ENCODE results near the gene HES2. TPM values are rescaled to one million over a fixed set of nuclear protein-coding genes. Genes with fewer than 3 reads are reported as not detected.
"Not testable (repeated sequence)": the region's sequence is repeated elsewhere in the genome, so short reads cannot be mapped to it uniquely, and the experiment has no call there.

Gene HES2
- total RNA-seq, 1 donor = 0.09 TPM

- peak; percentile 31 for DNase-seq (ENCODE audit: low read depth)
- TF ChIP-seq CTCF (IDR thresholded peaks at IDR 0.05; ENCODE audit: insufficient read depth, low read length) = no peak
- peak overlapping the region; percentile 51 for H3K4me3 ChIP-seq (ENCODE audit: low read depth, low read length)
Measured at GRCh38 chr1:6384962-6385361, 34.8 kb downstream of the HES2 start.

GRCh38 chr1:6384135-6384534 is 35.6 kb downstream of the HES2 start:
- H3K4me3 ChIP-seq (ENCODE audit: low read depth, low read length) = no peak overlapping the region
- DNase-seq (ENCODE audit: low read depth) = no peak
- TF ChIP-seq CTCF (IDR thresholded peaks at IDR 0.05; ENCODE audit: insufficient read depth, low read length) = no peak

GRCh38 chr1:6380037-6380436 is 39.7 kb downstream of the HES2 start:
- no peak for TF ChIP-seq CTCF (IDR thresholded peaks at IDR 0.05; ENCODE audit: insufficient read depth, low read length)
- DNase-seq (ENCODE audit: low read depth) = no peak
- H3K4me3 ChIP-seq (ENCODE audit: low read depth, low read length) = no peak overlapping the region

- TF ChIP-seq CTCF (IDR thresholded peaks at IDR 0.05; ENCODE audit: insufficient read depth, low read length) = no peak
- no peak overlapping the region for H3K4me3 ChIP-seq (ENCODE audit: low read depth, low read length)
- no peak for DNase-seq (ENCODE audit: low read depth)
Measured at GRCh38 chr1:6378096-6378746, 41.5 kb downstream of the HES2 start.

DNA sequence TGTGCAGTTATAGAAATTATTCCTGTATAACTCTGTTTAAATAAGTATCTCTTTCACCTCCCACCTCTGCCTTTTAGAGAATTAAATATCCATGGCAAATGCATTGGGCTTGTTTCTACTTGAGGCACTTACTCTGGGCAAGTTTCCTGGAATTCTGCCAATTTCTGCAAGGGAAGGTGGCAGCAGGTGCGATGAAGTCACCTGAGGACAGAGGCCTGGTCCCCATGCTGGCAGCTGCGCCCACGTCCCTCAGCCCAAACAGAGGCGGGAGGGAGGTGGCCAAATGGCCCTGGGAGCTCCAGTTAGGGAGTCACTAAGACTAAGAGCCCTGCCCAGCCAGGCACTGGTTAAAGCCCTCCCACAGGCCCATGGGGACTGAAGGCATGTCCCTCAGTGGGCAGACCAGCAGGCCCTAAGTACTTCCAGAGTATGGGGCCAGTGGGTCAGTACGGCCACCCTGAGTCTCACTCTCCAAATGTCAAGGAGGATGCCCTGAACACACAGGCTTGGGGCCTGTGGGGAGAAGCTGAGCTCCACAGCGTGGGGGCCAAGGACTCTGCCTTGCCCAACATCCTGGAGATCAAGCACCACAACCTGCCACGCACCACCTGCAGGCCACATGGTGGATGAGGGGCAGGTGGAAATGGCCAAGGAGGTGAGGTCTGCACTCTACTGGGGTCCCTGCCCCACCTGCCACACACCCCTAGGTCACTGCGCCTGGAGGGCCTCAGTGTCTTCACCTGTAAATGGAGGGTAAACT is 45.6 kb downstream of the HES2 start:
- TF ChIP-seq CTCF (IDR thresholded peaks at IDR 0.05; ENCODE audit: insufficient read depth, low read length) = no peak
- H3K4me3 ChIP-seq (ENCODE audit: low read depth, low read length) = no peak overlapping the region
- DNase-seq (ENCODE audit: low read depth) = no peak

DNA sequence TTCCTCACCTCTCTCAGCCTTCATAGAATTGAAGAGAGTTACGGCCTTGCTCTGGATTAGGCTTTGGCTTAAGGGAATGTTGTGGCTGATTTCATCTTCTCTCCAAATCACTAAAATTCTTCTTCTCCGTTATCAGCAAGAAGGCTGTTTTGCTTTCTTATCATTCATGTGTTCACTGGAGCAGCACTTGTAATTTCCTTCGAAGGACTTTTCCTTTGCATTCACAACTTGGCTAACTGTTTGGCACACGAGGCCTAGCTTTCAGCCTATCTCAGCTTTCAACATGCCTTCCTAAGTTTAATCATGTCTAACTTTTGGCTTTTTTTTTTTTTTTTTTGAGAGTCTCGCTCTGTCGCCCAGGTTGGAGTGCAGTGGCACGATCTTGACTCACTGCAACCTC is 47.5 kb downstream of the HES2 start:
- not testable (repeated sequence) for H3K4me3 ChIP-seq (ENCODE audit: low read depth, low read length); DNase-seq (ENCODE audit: low read depth)

DNA sequence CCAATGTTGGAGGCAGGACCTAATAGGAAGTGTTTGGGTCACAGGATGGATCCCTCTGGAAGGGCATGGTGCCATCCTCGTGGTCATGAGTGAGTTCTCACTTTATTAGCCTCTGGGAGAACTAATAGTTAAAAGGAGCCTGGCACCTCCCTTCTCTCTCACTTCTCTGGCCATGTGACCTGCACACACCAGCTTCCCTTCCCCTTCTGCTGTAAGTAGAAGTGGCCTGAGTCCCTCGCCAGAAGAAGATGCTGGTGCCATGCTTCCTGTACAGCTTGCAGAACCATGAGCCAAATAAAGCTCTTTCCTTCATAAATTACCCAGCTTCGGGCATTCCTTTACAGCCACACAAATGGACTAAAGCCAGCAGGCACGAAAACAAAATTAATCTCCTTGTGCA is 49.7 kb downstream of the HES2 start:
- no peak overlapping the region for H3K4me3 ChIP-seq (ENCODE audit: low read depth, low read length)
- DNase-seq (ENCODE audit: low read depth) = no peak
- TF ChIP-seq CTCF (IDR thresholded peaks at IDR 0.05; ENCODE audit: insufficient read depth, low read length) = no peak

Measured in fibroblast of the aortic adventitia (primary cell).